Esophagus squamous epithelium (tissue), 5 donors: ENCODE data around the gene TSPAN11. TPM values are rescaled to one million over a fixed set of nuclear protein-coding genes. Genes with fewer than 3 reads are reported as not detected.

Experiments
- DNase-seq: peaks from one replicate; lab custom pipeline; 2025; lab: John Stamatoyannopoulos, UW
- H3K27ac ChIP-seq, 4 donors: fragments of 200-600 bp; sonication (generic); one replicate each; pipeline ENCODE4 v1.5.1; 2016 to 2019; ENCODE audit warnings: mild to moderate bottlenecking in 1 of 4
- H3K27me3 ChIP-seq, 4 donors: fragments of 200-600 bp; sonication (generic); 1 replicate in 3 of 4; 2 replicates in 1 of 4; pipeline versions ENCODE4 v1.5.1 to v1.6.0; 2017 to 2021; ENCODE audit warnings: antibody characterized with exemption in 1 of 4
- H3K36me3 ChIP-seq, 3 donors: fragments of 200-600 bp; sonication (generic); one replicate each; pipeline ENCODE4 v1.5.1; 2016 to 2019
- H3K4me1 ChIP-seq, 3 donors: fragments of 200-600 bp; sonication (generic); one replicate each; pipeline ENCODE4 v1.5.1; 2017 to 2019
- H3K4me3 ChIP-seq, 4 donors: fragments of 200-600 bp; sonication (generic); 1 replicate in 3 of 4; 2 replicates in 1 of 4; pipeline ENCODE4 v1.5.1; 2016 to 2019; ENCODE audit warnings: mild to moderate bottlenecking in 2 of 4, moderate library complexity in 1 of 4
- H3K9me3 ChIP-seq, 3 donors: fragments of 200-600 bp; sonication (generic); one replicate each; pipeline ENCODE4 v1.5.1; 2016 to 2019
- POLR2A ChIP-seq, 4 donors: fragments of 450-650 bp; IDR thresholded peaks; one replicate each; pipeline ENCODE4 v1.6.1; 2017; ENCODE audit warnings: antibody characterized with exemption in 4 of 4, mild to moderate bottlenecking in 4 of 4, moderate library complexity in 3 of 4
- WGBS, 2 donors: methylation state at CpG; one replicate each; pipeline ENCODE4 v1.1.5; 2018; 5-methylcytosine and 5-hydroxymethylcytosine counted together
- intact Hi-C: fragments of 100-400 bp; cut with DNase I; formaldehyde crosslinking; loops from one replicate; pipeline ENCODE4 v1.15.0; 2022
- total RNA-seq, 4 donors: library from RNA; depleted of rRNA; stranded (reverse); fragments of >200 nt; gene quantifications; one replicate each; pipeline ENCODE4 v1.1.0, GENCODE V29; 2016
- TF ChIP-seq, protein P1 (sequence below), 6 experiments: fragments of 450-650 bp in 4 of 6; fragments of 200-600 bp in 2 of 6; sonication (generic) in 2 of 6; IDR thresholded peaks; one replicate each; pipeline ENCODE4 v1.5.1; 2016 to 2019; ENCODE audit warnings: antibody characterized with exemption in 6 of 6, mild to moderate bottlenecking in 4 of 6, moderate library complexity in 4 of 6
- donor health status: DM: yes; HTN: yes; CAD: no.

Gene TSPAN11
- total RNA-seq, 4 donors from 2014 or later: 0.27 to 3.0 (median 1.2) TPM

DNA sequence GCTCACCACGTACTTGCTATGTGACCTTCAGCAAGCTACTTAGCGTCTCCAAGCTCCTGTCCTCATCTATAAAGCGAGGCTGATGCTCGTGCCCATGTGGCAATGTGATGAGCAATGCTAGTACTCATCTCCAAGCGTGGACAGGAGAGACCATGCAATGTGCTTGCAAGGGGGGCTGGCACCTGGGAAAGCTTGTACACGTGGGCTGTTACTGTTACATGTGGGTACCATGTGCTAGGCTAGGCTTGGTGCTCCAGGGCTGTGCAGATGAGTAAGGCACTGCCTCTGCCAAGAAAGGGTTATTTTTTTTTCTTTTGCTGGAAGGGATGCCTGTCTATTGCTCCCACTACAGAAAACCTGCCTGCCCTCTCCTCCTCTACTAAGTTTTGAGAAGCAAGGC lies 46.6 kb downstream of the TSPAN11 start:
- H3K27me3 ChIP-seq: peaks cover 0 to 92% (median 0%) of the 10 kb centered on the region in 4 donors
- H3K9me3 ChIP-seq: no peaks in the 10 kb centered on the region
- H3K4me1 ChIP-seq: peaks cover 5 to 41% (median 11%) of the 10 kb centered on the region in 3 donors
- H3K4me3 ChIP-seq: no peak overlapping the region
- intact Hi-C loops: no loop called here
- 51 to 74% methylated on average over 3 of the region's 6 CpGs for WGBS, 2 donors
- TF ChIP-seq POLR2A (IDR thresholded peaks at IDR 0.05): no peak
- TF ChIP-seq, protein P1, sequence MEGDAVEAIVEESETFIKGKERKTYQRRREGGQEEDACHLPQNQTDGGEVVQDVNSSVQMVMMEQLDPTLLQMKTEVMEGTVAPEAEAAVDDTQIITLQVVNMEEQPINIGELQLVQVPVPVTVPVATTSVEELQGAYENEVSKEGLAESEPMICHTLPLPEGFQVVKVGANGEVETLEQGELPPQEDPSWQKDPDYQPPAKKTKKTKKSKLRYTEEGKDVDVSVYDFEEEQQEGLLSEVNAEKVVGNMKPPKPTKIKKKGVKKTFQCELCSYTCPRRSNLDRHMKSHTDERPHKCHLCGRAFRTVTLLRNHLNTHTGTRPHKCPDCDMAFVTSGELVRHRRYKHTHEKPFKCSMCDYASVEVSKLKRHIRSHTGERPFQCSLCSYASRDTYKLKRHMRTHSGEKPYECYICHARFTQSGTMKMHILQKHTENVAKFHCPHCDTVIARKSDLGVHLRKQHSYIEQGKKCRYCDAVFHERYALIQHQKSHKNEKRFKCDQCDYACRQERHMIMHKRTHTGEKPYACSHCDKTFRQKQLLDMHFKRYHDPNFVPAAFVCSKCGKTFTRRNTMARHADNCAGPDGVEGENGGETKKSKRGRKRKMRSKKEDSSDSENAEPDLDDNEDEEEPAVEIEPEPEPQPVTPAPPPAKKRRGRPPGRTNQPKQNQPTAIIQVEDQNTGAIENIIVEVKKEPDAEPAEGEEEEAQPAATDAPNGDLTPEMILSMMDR (IDR thresholded peaks at IDR 0.05): no peak
- H3K36me3 ChIP-seq: no peaks in the 10 kb centered on the region
- DNase-seq: no peak
- no peak overlapping the region for H3K27ac ChIP-seq

DNA sequence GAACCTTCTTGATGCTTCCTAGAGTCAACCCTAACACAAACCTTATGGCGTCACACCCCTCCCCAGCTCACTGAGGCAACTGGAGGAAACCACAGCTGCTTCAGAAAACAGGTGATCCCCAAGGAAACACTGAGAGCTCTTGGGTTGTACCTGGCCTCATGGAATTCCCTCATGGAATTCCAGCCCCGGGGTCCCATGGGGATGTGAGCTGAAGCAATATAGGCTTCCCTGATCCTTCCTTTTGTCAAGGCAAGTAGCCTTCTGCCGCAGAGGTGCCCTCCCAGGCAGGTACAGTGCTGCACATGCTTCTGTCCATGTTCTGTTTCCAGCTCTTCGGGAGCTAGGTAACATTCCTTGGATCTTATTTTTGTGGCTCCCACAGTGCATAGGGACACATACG lies 47.3 kb downstream of the TSPAN11 start:
- 73 to 83% methylated on average over 3 to 4 of the region's 5 CpGs for WGBS, 2 donors

DNA sequence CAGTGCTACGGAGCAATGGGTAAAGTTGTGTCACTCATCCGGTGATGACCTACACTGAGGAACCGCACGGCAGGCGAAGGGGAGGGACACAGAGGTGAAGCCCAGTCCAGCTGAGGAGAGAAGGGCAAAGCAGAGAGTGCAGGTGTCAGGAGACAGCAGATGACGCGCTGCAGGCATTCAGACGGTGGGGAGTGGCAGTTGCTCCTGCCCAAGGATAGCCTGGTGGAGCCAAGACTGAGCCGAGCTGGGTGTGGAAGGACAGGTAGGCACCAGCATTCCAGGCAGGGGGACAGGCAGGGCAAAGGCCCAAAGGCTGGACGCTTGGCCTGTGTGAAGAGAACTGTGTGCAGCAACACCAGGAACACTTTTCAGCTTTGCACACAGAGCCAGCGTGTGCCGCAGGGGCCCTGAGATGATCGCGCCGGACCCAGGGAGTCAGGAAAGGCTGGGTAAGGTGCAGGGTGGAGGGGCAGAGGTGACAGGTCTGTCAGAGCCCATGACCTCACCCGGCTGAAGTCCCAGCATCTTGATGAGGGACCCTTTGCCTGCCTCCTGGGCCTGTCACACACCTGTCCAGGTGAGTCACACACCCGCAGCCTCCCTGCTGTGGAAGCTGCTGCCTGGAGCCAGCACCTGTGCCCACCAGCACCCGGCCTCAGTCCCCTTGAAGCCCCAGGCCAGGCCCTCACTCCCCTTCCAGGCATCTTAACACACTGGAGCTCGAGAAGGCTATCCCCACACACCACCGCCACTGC lies 48.4 kb downstream of the TSPAN11 start:
- WGBS, 2 donors: 74 to 76% methylated on average over 11 to 16 of the region's 20 CpGs
- Histone ChIP-seq H3K4me3 (no peak overlapping the region), H3K4me1 (peaks cover 5 to 48% (median 11%) of the 10 kb centered on the region in 3 donors), H3K9me3 (no peaks in the 10 kb centered on the region), H3K27ac (no peak overlapping the region), H3K27me3 (peaks cover 0 to 86% (median 0%) of the 10 kb centered on the region in 4 donors), H3K36me3 (no peaks in the 10 kb centered on the region)
- no peak for TF ChIP-seq POLR2A (IDR thresholded peaks at IDR 0.05)
- TF ChIP-seq, protein P1 (IDR thresholded peaks at IDR 0.05): no peak
- no peak for DNase-seq
- intact Hi-C loops: no loop called here

More for the DNA sequence above, 47.3 kb downstream of the TSPAN11 start:
- TF ChIP-seq, protein P1 (IDR thresholded peaks at IDR 0.05): no peak
- TF ChIP-seq POLR2A (IDR thresholded peaks at IDR 0.05): no peak
- Histone ChIP-seq H3K27ac (no peak overlapping the region), H3K4me3 (no peak overlapping the region), H3K27me3 (peaks cover 0 to 86% (median 0%) of the 10 kb centered on the region in 4 donors), H3K9me3 (no peaks in the 10 kb centered on the region), H3K36me3 (no peaks in the 10 kb centered on the region), H3K4me1 (peaks cover 5 to 41% (median 11%) of the 10 kb centered on the region in 3 donors)
- intact Hi-C loops: no loop called here
- no peak for DNase-seq

DNA sequence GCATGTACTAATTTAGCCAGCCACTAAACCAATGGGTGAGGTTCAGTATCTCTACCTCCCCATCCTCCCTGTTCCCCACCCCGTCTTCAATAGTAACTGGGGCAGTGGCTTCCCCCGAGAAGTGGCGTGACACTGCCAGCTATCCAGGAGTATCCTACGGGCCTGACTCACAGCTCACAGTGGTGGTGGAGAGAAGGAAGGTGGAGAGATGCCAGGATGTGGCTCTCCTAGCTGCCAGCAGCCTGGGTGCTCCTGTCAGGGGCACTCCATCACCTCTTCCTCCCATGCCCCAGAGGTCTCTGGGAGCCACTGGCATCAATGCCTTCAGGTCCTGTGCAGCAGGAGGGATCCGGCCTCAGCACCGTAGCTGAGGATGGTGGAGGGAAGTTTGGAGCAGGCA lies 49.0 kb downstream of the TSPAN11 start:
- intact Hi-C loops: no loop called here

DNA sequence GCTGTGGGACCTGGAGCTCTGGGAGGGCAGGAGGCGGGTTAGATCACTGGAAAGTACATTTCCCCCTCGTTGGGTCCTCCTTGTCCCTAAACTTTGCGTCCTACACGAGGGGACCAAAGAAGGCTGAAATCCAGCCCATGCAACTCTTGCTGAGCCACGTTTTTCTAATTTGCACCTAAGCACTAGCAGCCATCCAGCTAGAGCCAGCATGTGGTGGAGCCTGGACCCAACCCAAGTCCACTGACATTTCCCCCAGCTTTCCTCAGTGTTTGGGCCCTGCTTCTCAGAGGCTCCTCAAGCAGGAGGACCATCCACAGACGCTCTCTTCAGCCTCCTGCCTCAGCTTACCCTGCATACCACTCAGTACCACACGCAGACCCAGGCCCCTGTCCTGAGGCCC lies 49.7 kb downstream of the TSPAN11 start:
- Histone ChIP-seq H3K36me3 (no peaks in the 10 kb centered on the region), H3K27ac (no peak overlapping the region), H3K27me3 (peaks cover 0 to 77% (median 0%) of the 10 kb centered on the region in 4 donors), H3K4me3 (no peak overlapping the region), H3K4me1 (peaks cover 0 to 38% (median 2%) of the 10 kb centered on the region in 3 donors), H3K9me3 (no peaks in the 10 kb centered on the region)
- no peak for TF ChIP-seq POLR2A (IDR thresholded peaks at IDR 0.05)
- TF ChIP-seq, protein P1 (IDR thresholded peaks at IDR 0.05): no peak
- intact Hi-C loops: no loop called here
- DNase-seq: no peak
- 59 to 66% methylated on average over 5 to 7 of the region's 7 CpGs for WGBS, 2 donors

More for the DNA sequence above, 49.0 kb downstream of the TSPAN11 start:
- no peak for DNase-seq
- no peaks in the 10 kb centered on the region for H3K9me3 ChIP-seq
- H3K27me3 ChIP-seq: peaks cover 0 to 81% (median 0%) of the 10 kb centered on the region in 4 donors
- H3K36me3 ChIP-seq: no peaks in the 10 kb centered on the region
- H3K27ac ChIP-seq: no peak overlapping the region
- H3K4me1 ChIP-seq: peaks cover 4 to 44% (median 8%) of the 10 kb centered on the region in 3 donors
- no peak overlapping the region for H3K4me3 ChIP-seq
- TF ChIP-seq, protein P1 (IDR thresholded peaks at IDR 0.05): no peak
- TF ChIP-seq POLR2A (IDR thresholded peaks at IDR 0.05): no peak
- 60% methylated on average over 4 of the region's 6 CpGs; no CpG with 5 or more reads in 1 of the 2 donors for whole genome bisulfite sequencing, 2 donors
